Chondrocyte (in vitro differentiated cells): ENCODE measurements around the gene ETHE1. TPM values are rescaled to one million over a fixed set of nuclear protein-coding genes. Genes with fewer than 3 reads are reported as not detected.
A peak's percentile ranks its signal among the peaks of the same experiment; 100 is the strongest.

Experiments
- DNase-seq: peaks from one replicate; pipeline ENCODE4 v3.0.0; 2021; ENCODE audit warnings: mixed read lengths, low spot score
- H3K27ac Mint-ChIP-seq: one replicate; pipeline ENCODE4 v1.8.0; 2021; ENCODE audit warnings: mild to moderate bottlenecking, moderate library complexity, mixed read lengths; ENCODE audit not compliant: unreplicated experiment
- H3K27me3 Mint-ChIP-seq: 2 replicates; pipeline ENCODE4 v1.8.0; 2021; ENCODE audit warnings: low read depth, mixed read lengths
- H3K36me3 Mint-ChIP-seq: 2 replicates; pipeline ENCODE4 v1.8.0; 2021; ENCODE audit warnings: low read depth, mixed read lengths
- H3K4me1 Mint-ChIP-seq: 2 replicates; pipeline ENCODE4 v1.8.0; 2021; ENCODE audit warnings: low read depth, mild to moderate bottlenecking, mixed read lengths
- H3K4me3 Mint-ChIP-seq: one replicate; pipeline ENCODE4 v1.8.0; 2021; ENCODE audit warnings: mild to moderate bottlenecking, moderate library complexity, mixed read lengths; ENCODE audit not compliant: unreplicated experiment
- H3K9me3 Mint-ChIP-seq: 2 replicates; pipeline ENCODE4 v1.8.0; 2021; ENCODE audit warnings: low read depth, mixed read lengths
- total RNA-seq: library from RNA; stranded (reverse); gene quantifications from 3 replicates; pipeline ENCODE4 v1.2.1, GENCODE V29; 2021
- TF ChIP-seq, protein P1 (sequence below): fragments of 200-600 bp; sonication (generic); IDR thresholded peaks from 2 replicates; pipeline ENCODE4 v1.5.0; 2021; ENCODE audit warnings: antibody characterized with exemption, mild to moderate bottlenecking, moderate library complexity

The ETHE1 gene
- total RNA-seq, 1 donor from 2014 or later, result 31.5 TPM

DNA sequence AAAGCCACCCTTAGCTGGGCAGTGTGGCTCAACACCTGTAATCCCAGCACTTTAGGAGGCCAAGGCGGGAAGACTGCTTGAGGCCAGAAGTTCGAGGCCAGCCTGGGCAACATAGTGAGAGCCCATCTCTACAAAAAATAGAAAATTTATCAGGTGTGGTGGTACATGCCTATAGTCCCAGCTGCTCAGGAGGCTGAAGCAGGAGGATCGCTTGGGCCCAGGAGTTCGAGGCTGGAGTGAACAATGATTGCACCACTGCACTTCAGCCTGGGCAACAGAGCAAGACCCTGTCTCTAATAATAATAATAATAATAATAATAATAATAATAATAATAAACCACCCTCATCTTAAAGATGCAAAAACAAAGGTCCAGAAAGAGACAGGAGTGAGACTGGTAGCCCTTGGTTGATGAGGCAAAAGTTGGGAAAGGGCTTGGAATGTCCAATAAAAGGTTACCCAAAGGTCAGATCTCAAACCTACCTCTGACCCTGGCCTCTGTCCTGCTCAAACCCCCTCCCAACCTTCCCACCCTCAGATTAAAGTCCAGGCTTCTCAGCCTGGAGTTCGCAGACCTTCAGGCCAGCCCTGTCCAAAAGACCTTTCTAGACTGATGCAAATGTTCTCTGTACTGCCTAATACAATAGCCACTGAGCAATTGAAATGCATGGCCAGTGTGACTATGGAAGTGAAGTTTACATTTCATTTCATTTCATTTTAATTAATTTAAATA is 15.1 kb upstream of the ETHE1 start:
- Mint-ChIP-seq H3K9me3 (peaks cover 6% of the 10 kb centered on the region), H3K27me3 (no peaks in the 10 kb centered on the region), H3K4me3 (no peak overlapping the region), H3K27ac (no peak overlapping the region), H3K36me3 (peaks cover 46% of the 10 kb centered on the region), H3K4me1 (no peaks in the 10 kb centered on the region)
- DNase-seq, result no peak
- TF ChIP-seq, protein P1, sequence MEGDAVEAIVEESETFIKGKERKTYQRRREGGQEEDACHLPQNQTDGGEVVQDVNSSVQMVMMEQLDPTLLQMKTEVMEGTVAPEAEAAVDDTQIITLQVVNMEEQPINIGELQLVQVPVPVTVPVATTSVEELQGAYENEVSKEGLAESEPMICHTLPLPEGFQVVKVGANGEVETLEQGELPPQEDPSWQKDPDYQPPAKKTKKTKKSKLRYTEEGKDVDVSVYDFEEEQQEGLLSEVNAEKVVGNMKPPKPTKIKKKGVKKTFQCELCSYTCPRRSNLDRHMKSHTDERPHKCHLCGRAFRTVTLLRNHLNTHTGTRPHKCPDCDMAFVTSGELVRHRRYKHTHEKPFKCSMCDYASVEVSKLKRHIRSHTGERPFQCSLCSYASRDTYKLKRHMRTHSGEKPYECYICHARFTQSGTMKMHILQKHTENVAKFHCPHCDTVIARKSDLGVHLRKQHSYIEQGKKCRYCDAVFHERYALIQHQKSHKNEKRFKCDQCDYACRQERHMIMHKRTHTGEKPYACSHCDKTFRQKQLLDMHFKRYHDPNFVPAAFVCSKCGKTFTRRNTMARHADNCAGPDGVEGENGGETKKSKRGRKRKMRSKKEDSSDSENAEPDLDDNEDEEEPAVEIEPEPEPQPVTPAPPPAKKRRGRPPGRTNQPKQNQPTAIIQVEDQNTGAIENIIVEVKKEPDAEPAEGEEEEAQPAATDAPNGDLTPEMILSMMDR, result no peak

DNA sequence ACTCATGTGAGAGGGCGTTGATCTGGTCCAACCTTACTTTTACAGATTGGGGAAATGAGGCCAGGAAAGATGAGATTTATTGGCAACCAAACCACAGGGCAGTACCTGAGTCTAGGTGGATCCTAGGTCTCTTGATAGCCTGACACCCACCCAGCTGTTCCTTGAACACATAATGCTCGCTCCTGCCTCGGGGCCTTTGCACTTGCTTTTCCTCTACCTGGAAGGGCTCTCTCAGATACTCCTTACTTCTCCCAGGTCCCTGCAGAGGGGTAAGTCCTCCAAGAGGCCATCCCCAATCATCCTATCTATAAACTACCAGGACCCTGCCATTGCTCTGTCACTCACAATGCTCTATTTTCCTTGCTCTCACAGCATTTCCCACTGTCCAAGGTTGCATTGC is 13.4 kb upstream of the ETHE1 start:
- DNase-seq, result peak; percentile 32
- H3K4me3 Mint-ChIP-seq, result no peak overlapping the region
- peaks cover 6% of the 10 kb centered on the region for H3K9me3 Mint-ChIP-seq
- peaks cover 46% of the 10 kb centered on the region for H3K36me3 Mint-ChIP-seq
- no peak overlapping the region for H3K27ac Mint-ChIP-seq
- TF ChIP-seq, protein P1, result no peak
- H3K4me1 Mint-ChIP-seq, result peaks cover 5% of the 10 kb centered on the region
- H3K27me3 Mint-ChIP-seq, result no peaks in the 10 kb centered on the region

DNA sequence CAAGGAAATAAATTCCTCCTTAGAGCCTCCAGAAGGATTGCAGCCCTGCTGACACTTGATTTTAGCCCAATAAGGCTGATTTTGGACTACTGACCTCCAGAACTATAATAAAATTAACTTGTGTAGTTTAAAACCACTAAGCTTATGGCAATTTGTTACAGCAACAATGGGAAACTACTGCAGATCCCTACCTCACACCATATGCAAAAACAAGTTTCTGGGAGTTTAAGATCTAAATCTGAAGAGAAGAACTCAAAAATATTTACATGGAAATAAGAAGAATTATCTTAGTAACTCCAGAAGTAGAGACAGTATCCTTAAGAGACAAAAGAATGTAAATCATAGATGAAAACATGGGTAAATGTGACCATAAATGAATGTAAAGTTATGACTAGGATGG is 11.9 kb upstream of the ETHE1 start:
- peaks cover 41% of the 10 kb centered on the region for H3K36me3 Mint-ChIP-seq
- TF ChIP-seq, protein P1, result no peak
- peaks cover 6% of the 10 kb centered on the region for H3K9me3 Mint-ChIP-seq
- H3K4me3 Mint-ChIP-seq, result no peak overlapping the region
- DNase-seq, result no peak
- no peak overlapping the region for H3K27ac Mint-ChIP-seq
- peaks cover 14% of the 10 kb centered on the region for H3K4me1 Mint-ChIP-seq
- no peaks in the 10 kb centered on the region for H3K27me3 Mint-ChIP-seq

DNA sequence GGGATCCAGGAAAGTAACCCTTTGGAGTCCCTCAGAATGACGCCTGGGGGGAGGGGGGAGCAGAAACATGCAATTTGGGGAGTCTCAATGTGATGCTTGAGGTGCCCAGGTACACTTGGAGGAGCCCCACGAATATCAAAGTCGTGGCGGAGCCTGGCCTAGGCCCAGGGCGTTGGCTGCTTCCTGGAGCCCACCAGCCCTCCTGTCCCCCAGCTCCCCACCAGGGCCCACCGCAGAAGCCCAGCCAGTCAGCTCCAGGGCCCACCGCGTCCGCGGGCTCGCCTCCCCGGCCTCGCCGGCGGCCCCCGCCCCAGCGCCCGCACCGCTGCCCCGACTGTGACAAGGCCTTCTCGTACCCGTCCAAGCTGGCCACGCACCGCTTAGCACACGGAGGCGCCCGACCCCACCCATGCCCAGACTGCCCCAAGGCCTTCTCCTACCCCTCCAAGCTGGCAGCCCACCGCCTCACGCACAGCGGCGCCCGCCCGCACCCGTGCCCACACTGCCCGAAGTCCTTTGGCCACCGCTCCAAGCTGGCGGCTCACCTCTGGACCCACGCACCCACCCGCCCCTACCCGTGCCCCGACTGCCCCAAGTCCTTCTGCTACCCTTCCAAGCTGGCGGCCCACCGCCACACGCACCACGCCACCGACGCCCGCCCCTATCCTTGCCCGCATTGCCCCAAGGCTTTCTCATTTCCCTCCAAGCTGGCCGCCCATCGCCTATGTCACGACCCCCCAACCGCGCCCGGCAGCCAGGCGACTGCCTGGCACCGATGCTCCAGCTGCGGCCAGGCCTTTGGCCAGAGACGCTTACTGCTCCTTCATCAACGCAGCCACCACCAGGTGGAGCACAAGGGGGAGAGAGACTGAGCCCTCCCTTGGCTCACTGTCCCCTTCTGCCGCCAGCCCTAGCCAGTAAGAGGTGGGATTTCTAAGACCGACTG is 8.1 kb upstream of the ETHE1 start:
- Mint-ChIP-seq H3K9me3 (peaks cover 6% of the 10 kb centered on the region), H3K36me3 (peaks cover 19% of the 10 kb centered on the region), H3K4me1 (peaks cover 26% of the 10 kb centered on the region), H3K27me3 (no peaks in the 10 kb centered on the region), H3K4me3 (peak overlapping the region; percentile 51), H3K27ac (peak overlapping the region; percentile 99)
- TF ChIP-seq, protein P1, result peak; percentile 74
- DNase-seq, result peak; percentile 92

DNA sequence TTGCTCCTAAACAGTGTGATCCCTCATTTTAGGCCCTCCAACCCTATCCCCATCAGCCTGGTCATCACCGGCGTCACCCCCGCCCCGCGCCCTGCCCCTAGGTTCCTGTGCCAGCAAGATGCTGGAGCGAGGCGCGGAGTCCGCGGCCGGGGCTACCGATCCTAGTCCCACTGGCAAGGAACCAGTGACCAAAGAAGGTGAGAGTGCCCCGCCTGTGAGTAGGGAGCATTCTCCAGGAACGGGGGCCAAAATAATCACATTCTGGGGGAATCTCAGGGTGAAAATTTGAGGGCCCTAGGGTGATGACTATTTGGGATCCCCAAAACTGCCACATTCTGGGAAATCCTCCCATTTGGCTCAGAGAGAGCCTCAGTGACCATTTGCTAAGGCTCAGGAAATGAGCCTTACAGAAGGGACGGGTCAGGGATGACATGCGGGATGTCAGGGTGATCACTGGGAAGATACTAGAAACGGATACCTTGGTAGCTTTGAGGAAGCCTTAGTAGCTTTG is 7.4 kb upstream of the ETHE1 start:
- no peak for DNase-seq
- H3K9me3 Mint-ChIP-seq, result peaks cover 6% of the 10 kb centered on the region
- H3K27me3 Mint-ChIP-seq, result no peaks in the 10 kb centered on the region
- peaks cover 26% of the 10 kb centered on the region for H3K4me1 Mint-ChIP-seq
- H3K4me3 Mint-ChIP-seq, result peak overlapping the region; percentile 89
- peaks cover 16% of the 10 kb centered on the region for H3K36me3 Mint-ChIP-seq
- H3K27ac Mint-ChIP-seq, result peak overlapping the region; percentile 99
- TF ChIP-seq, protein P1, result no peak
